ENCODE measurements around the gene PLA2G3. TPM values are rescaled to one million over a fixed set of nuclear protein-coding genes. Genes with fewer than 3 reads are reported as not detected.
A peak's percentile ranks its signal among the peaks of the same experiment; 100 is the strongest.

The PLA2G3 gene
- total RNA-seq, 1 experiment from 2014 or later = not detected

- no peaks in the 10 kb centered on the region; the same call in 1 of the 2 replicates for H3K4me1 ChIP-seq (ENCODE audit: control insufficient read depth, insufficient read depth, low read length)
- intact Hi-C loops (cut with micrococcal nuclease; ENCODE audit: unreplicated experiment) (no loop called here), in situ Hi-C loops (cut with HindIII; ENCODE audit: low pct_unique_long_range_greater_than_20kb, low sequenced_read_pairs) (no loop called here)
- POLR2A ChIA-PET = interaction anchor here (0.7 kb wide), 1 partner anchor 129 kb away, joined by 4 read pairs; no protein-coding TSS in a partner anchor
- peaks cover 2% of the 10 kb centered on the region; the same call in 1 of the 2 replicates for H3K36me3 ChIP-seq (ENCODE audit: control insufficient read depth, insufficient read depth, low read length)
- no peak for TF ChIP-seq SIN3A (IDR thresholded peaks at IDR 0.05; ENCODE audit: borderline replicate concordance, insufficient read depth, low read depth, low read length)
- TF ChIP-seq POLR2AphosphoS5 (IDR thresholded peaks at IDR 0.05; ENCODE audit: low read depth, low read length) = no peak
- no peak for TF ChIP-seq TCF7L2 (IDR thresholded peaks at IDR 0.05; ENCODE audit: low read depth, low read length)
- no peak for TF ChIP-seq REST (IDR thresholded peaks at IDR 0.05; ENCODE audit: insufficient read depth in 1 of 2, low read depth in 2 of 2, low read length in 1 of 2)
- no peak for TF ChIP-seq CTCF (IDR thresholded peaks at IDR 0.05)
- TSS peak; percentile 89 for BruUV-seq (replicated peaks)
- H3K9me3 ChIP-seq (ENCODE audit: control insufficient read depth, insufficient read depth, low read depth, low read length) = no peaks in the 10 kb centered on the region
- H3K27ac ChIP-seq (ENCODE audit: low read length) = no peak overlapping the region
- CTCF ChIA-PET = no interaction called here
- H3K4me3 ChIP-seq (ENCODE audit: low read depth in 2 of 2, low read length in 2 of 2) = no peak overlapping the region
- H3K27me3 ChIP-seq (ENCODE audit: control insufficient read depth, insufficient read depth, low read length) = no peaks in the 10 kb centered on the region
- ATAC-seq (no peak), DNase-seq (ENCODE audit: low read depth, low spot score) (no peak)
Measured at GRCh38 chr22:31105282-31105929, 34.9 kb downstream of the PLA2G3 start.

GRCh38 chr22:31104869-31105268 lies 35.4 kb downstream of the PLA2G3 start:
- no TSS peak for BruUV-seq (replicated peaks)
- ChIA-PET CTCF (no interaction called here), POLR2A (interaction anchor here (0.7 kb wide), 1 partner anchor 129 kb away, joined by 4 read pairs; no protein-coding TSS in a partner anchor)
- TF ChIP-seq CTCF (IDR thresholded peaks at IDR 0.05) = no peak
- TF ChIP-seq POLR2AphosphoS5 (IDR thresholded peaks at IDR 0.05; ENCODE audit: low read depth, low read length) = no peak
- intact Hi-C loops (cut with micrococcal nuclease; ENCODE audit: unreplicated experiment) (no loop called here), in situ Hi-C loops (cut with HindIII; ENCODE audit: low pct_unique_long_range_greater_than_20kb, low sequenced_read_pairs) (no loop called here)
- Histone ChIP-seq H3K27me3 (ENCODE audit: control insufficient read depth, insufficient read depth, low read length) (no peaks in the 10 kb centered on the region), H3K4me1 (ENCODE audit: control insufficient read depth, insufficient read depth, low read length) (no peaks in the 10 kb centered on the region; the same call in 1 of the 2 replicates), H3K27ac (ENCODE audit: low read length) (no peak overlapping the region), H3K4me3 (ENCODE audit: low read depth in 2 of 2, low read length in 2 of 2) (no peak overlapping the region), H3K9me3 (ENCODE audit: control insufficient read depth, insufficient read depth, low read depth, low read length) (no peaks in the 10 kb centered on the region), H3K36me3 (ENCODE audit: control insufficient read depth, insufficient read depth, low read length) (peaks cover 2% of the 10 kb centered on the region; the same call in 1 of the 2 replicates)
- DNase-seq (ENCODE audit: low read depth, low spot score) (no peak), ATAC-seq (no peak)

Data from Panc1 (cell line).